Duodenal mucosa (tissue), 2 donors: ENCODE data around the gene MIPOL1.

ENCODE experiments used
- H3K27ac ChIP-seq: one replicate; pipeline ENCODE4 v1.7.0; 2013; ENCODE audit warnings: low read depth, low read length
- H3K27me3 ChIP-seq, 2 donors: one replicate each; pipeline ENCODE4 v1.7.0; 2013; ENCODE audit warnings: low read length in 2 of 2, control low read depth in 1 of 2; ENCODE audit not compliant: insufficient read depth in 2 of 2, control insufficient read depth in 1 of 2
- H3K36me3 ChIP-seq, 2 donors: one replicate each; pipeline ENCODE4 v1.7.0; 2013; ENCODE audit warnings: low read length in 2 of 2, control low read depth in 1 of 2; ENCODE audit not compliant: insufficient read depth in 2 of 2, control insufficient read depth in 1 of 2
- H3K4me1 ChIP-seq, 2 donors: one replicate each; pipeline ENCODE4 v1.7.0; 2013; ENCODE audit warnings: low read length in 2 of 2, control low read depth in 1 of 2; ENCODE audit not compliant: insufficient read depth in 2 of 2, control insufficient read depth in 1 of 2
- H3K4me3 ChIP-seq, 2 donors: one replicate each; pipeline ENCODE4 v1.7.0; 2013; ENCODE audit warnings: low read length in 2 of 2, low read depth in 1 of 2
- H3K9ac ChIP-seq, 2 donors: one replicate each; pipeline ENCODE4 v1.7.0; 2013; ENCODE audit warnings: low read length in 2 of 2, low read depth in 1 of 2
- H3K9me3 ChIP-seq, 2 donors: one replicate each; pipeline ENCODE4 v1.7.0; 2013; ENCODE audit warnings: low read length in 2 of 2, control low read depth in 1 of 2; ENCODE audit not compliant: control insufficient read depth in 1 of 2

The MIPOL1 gene

DNA sequence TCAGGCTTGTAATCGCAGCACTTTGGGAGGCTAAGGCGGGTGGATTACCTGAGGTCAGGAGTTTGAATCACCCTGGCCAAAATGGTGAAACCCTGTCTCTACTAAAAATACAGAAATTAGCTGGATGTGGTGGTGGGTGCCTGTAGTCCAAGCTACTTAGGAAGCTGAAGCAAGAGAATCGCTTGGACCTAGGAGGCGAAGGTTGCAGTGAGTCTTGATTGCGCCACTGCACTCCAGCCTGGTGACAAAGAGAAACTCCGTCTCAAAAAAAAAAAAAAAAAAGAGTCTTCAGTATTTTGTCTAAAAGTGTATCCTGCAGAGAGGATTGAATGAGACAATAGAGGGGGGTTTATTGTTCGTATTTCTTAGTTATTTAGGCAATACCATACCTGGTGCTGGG is 372.0 kb downstream of the MIPOL1 start:
- no peak overlapping the region for H3K9ac ChIP-seq
- no peaks in the 10 kb centered on the region for H3K36me3 ChIP-seq
- H3K4me3 ChIP-seq: no peak overlapping the region
- H3K27ac ChIP-seq: no peak overlapping the region
- H3K27me3 ChIP-seq: no peaks in the 10 kb centered on the region
- no peaks in the 10 kb centered on the region for H3K9me3 ChIP-seq
- H3K4me1 ChIP-seq: peaks cover 0 to 8% of the 10 kb centered on the region in 2 donors

DNA sequence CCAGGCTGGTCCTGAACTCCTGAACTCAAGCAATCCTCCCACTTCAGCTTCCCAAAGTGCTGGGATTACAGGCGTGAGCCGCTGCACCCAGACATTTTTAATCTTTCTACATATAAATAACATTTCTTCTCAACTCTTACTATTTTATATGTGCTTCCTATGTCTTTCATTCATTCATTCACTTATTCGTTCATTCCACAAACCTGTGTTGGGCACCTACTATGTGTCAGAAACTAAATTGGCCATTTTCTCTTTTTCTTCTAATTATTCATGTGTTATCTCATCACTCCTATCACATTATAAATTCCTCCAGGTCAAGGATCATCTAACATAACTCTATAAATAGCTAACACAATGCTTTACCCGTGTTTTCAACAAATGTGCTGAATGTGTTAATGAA is 373.7 kb downstream of the MIPOL1 start:
- Histone ChIP-seq H3K27me3 (no peaks in the 10 kb centered on the region), H3K36me3 (no peaks in the 10 kb centered on the region), H3K9ac (no peak overlapping the region), H3K9me3 (no peaks in the 10 kb centered on the region), H3K27ac (no peak overlapping the region), H3K4me1 (peaks cover 0 to 8% of the 10 kb centered on the region in 2 donors), H3K4me3 (no peak overlapping the region)

DNA sequence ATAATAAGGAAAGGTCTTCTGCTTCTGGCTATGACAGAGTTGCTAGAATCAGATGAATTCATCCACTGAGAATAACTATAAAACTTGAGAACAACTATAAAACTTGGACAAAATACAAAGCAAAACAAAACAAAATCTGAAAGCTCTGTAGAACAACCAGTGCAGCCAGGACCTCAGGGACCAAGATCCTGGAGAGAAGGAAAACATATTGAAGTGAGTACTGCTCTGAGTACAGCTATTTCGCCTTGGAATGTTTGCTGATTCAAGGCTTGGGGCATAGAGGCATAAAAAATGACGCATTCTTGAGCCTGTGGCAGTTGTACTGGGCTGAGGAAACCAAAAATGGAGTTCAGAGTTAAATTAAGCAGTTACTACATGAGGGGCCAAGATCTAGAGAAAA is 375.6 kb downstream of the MIPOL1 start:
- H3K4me3 ChIP-seq: no peak overlapping the region
- H3K36me3 ChIP-seq: no peaks in the 10 kb centered on the region
- H3K27me3 ChIP-seq: no peaks in the 10 kb centered on the region
- no peaks in the 10 kb centered on the region for H3K9me3 ChIP-seq
- no peaks in the 10 kb centered on the region for H3K4me1 ChIP-seq
- H3K9ac ChIP-seq: no peak overlapping the region
- no peak overlapping the region for H3K27ac ChIP-seq

DNA sequence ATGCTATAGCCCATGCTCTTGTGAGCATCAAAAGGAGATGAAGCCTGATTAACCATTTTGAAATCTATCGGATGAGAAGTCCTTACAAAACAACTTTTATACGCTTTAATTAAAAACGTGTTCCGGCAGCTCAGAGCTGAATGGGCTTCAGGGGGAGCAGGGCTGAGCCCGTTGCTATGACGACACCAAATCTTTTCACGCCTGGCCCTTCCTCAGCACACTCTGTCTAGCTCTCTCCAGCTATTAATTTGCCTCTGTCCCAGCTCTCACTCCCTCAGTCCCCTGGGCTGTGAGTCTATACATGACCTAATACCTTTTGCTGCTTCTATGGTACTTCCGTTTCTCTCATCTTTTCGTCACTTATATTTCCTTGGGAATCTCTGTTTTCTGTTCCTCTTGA is 381.5 kb downstream of the MIPOL1 start:
- Histone ChIP-seq H3K27me3 (peaks cover 0 to 5% of the 10 kb centered on the region in 2 donors), H3K4me1 (no peaks in the 10 kb centered on the region), H3K9me3 (no peaks in the 10 kb centered on the region), H3K27ac (no peak overlapping the region), H3K4me3 (no peak overlapping the region), H3K9ac (no peak overlapping the region), H3K36me3 (no peaks in the 10 kb centered on the region)

DNA sequence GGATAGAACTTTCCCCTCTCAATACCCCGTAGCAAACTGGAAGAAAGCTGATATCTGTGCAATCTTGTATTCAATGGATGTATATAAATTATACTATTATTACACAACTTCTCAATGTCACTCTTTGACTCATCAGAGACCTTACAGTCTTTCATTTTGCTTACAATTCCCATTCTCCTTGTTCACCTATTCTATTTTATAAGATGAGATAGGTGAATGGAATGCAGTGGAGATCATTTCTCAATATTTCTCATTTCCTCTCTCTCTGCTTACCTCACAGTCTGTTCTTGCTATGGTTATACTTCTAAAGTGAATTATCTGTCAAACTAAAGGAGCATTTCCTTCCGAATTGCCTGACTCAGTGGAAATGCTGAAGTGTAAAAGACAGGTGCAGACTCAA is 382.4 kb downstream of the MIPOL1 start:
- Histone ChIP-seq H3K27me3 (peaks cover 5% of the 10 kb centered on the region in 2 donors), H3K36me3 (no peaks in the 10 kb centered on the region)

DNA sequence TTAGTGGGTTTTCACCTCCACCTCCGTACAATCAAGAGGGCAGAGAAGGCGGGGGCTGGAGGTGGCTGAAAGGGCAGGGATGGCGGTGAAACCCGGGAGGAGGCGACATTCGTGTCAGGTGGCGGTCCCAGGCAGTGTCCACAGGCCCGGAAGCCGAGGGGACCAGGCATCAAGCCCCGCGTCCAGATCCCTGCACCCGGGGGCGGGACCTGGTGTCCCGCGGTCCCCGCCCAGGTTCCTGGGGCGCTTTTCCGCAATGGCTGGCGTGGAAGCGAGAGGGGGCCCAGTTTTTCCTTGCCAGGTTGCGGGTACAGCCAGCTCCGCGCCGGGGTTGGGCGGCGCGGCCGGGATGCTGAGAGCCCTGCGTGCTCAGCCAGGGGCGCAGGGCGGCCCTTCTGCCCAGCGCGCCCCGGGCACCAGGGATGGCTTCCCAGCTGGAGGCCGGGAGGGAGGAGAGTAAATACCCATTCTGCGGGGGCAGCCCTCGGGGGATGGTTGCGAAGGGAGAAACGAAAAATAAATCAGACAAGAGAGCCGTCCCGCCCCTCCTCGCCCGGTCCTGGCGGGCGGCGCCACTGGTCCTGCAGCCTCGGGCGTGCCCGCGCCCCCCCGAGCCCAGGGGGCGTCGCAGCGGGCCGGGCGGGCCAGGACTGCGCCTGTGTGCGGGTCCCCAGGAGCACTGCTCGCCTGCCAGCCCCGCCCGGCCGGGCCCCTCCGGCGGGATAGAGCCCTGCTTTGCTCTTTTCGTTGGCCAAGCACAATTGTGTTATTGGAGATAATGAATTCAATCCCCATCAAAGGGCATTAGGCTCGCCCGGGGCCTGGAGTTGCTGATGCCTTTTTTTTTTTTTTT is 385.8 kb downstream of the MIPOL1 start:
- Histone ChIP-seq H3K9me3 (no peaks in the 10 kb centered on the region), H3K4me3 (peak overlapping the region; percentile 65 to 71), H3K4me1 (peaks cover 0 to 6% of the 10 kb centered on the region in 2 donors), H3K27ac (no peak overlapping the region), H3K9ac (peak overlapping the region; percentile 47 to 50), H3K36me3 (no peaks in the 10 kb centered on the region), H3K27me3 (peaks cover 10 to 20% of the 10 kb centered on the region in 2 donors)

More for the DNA sequence above, 382.4 kb downstream of the MIPOL1 start:
- H3K9me3 ChIP-seq: no peaks in the 10 kb centered on the region
- no peak overlapping the region for H3K27ac ChIP-seq
- H3K4me1 ChIP-seq: no peaks in the 10 kb centered on the region
- no peak overlapping the region for H3K4me3 ChIP-seq
- H3K9ac ChIP-seq: no peak overlapping the region

DNA sequence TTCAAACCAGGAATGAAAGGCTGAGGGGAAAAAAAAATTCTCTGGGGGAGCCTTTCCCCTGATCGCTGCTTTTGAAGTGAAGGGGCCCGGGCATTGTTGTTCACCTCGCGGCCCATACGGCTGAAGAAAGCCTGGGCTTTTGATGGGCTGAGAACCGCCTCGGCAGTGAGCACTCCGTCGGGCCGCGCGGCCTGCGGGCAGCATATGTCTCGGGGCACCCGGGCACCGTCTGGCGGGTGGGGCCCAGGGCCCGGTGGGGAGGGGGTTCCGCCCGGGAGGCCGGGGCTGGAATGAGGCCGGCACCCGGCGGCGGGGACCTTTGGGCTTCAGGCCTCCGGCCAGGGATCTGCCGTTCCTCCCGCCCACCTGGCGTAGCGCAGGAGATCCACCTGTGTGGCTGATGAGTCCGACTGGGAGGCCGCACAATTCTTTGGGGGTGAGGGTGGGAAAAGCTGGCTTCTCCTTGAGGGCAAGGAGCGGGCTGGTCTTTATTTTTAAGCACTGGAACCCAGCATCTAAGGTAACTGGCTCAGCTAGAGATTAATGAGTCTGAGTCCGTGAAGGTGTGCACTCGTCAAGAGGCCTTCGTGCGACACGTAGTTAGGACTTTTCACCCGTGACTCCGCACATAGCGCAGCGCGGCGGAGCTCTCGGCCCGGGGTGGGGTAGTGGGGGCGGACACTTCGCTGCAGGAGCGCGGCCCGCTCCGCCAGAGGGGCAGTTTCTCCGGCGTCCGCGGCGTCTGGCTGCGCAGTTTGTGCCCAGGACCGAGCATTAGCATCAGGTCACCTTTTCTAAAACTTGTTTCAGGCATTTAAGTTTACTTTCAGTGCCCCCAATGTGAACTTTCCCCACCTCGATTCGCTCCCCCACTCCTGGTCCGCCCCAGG is 386.7 kb downstream of the MIPOL1 start:
- Histone ChIP-seq H3K4me3 (peak overlapping the region; percentile 65 to 71), H3K9me3 (no peaks in the 10 kb centered on the region), H3K27me3 (peaks cover 15 to 26% of the 10 kb centered on the region in 2 donors), H3K4me1 (peaks cover 0 to 6% of the 10 kb centered on the region in 2 donors), H3K27ac (no peak overlapping the region), H3K36me3 (no peaks in the 10 kb centered on the region), H3K9ac (no peak overlapping the region)

DNA sequence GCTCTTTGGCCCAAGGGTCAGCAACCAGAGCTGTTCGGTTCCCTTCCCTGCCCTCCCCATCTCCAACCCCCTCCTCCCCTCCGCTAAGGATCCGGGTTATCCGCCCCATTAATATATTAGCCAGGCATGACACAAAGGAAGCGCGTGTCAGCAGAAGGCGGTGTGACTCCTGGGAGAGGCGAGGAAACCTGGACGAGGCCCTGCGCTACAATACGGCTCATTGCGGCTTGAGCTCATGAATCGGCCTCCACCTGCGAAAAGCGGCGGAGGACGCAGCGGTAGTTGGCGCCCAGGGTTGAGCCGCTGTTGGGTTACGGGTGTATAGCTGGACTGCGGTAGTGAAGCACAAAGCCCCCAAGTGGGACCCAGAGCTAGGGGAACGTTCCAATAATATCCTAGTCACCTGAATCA is 387.4 kb downstream of the MIPOL1 start:
- H3K27me3 ChIP-seq: peaks cover 16 to 26% of the 10 kb centered on the region in 2 donors

DNA sequence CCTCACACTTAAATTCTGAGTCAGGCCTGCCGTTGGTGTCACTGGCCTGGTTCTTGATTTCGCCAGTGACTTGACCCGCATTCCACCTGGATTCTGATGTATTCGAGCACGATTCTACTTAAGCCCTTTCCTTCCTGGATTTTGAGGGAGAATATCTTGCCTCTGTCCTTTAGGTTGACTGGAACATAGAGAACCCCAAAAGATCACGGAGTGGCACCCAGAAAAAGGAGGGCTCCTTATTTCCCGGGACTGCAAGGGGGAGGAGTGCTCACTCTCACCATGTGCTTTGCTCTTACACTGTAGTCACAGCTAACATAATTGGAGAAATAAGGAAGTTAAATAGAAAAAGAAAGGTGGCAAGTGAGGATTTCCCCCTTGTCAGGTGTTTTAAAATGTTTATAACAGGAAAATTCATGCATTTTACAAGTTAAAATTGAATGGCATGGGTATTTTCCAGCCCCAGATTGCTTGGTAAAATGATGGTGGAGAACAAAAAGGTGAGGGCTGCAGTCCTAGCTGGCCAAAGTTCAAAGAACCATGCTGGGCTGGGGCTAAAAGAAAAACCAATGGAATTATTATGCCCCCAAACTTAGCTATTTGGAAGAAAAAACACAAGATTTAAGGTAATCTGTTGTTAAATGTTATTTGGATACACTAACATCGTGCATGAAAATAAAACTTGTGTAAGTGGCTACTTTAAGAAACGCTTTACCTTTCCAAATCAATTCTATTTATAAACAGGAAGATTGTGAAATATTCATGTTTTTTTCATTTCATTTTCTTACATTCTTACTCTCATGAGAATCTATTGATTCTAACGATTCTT is 388.4 kb downstream of the MIPOL1 start:
- H3K9ac ChIP-seq: no peak overlapping the region
- no peaks in the 10 kb centered on the region for H3K36me3 ChIP-seq
- no peak overlapping the region for H3K4me3 ChIP-seq
- peaks cover 24 to 27% of the 10 kb centered on the region in 2 donors for H3K27me3 ChIP-seq
- no peaks in the 10 kb centered on the region for H3K9me3 ChIP-seq
- no peak overlapping the region for H3K27ac ChIP-seq
- H3K4me1 ChIP-seq: peaks cover 0 to 6% of the 10 kb centered on the region in 2 donors

More for the DNA sequence above, 387.4 kb downstream of the MIPOL1 start:
- H3K4me1 ChIP-seq: peaks cover 0 to 6% of the 10 kb centered on the region in 2 donors
- no peaks in the 10 kb centered on the region for H3K36me3 ChIP-seq
- H3K9ac ChIP-seq: no peak overlapping the region
- no peak overlapping the region for H3K27ac ChIP-seq
- no peak overlapping the region for H3K4me3 ChIP-seq
- H3K9me3 ChIP-seq: no peaks in the 10 kb centered on the region
